OCI-LY3 (cell line): ENCODE results near the gene SLPI.

Experiments
- H2AFZ ChIP-seq: fragments of 200-600, 300-600 bp; shearing (Covaris generic); 2 replicates; pipeline ENCODE4 v1.6.0; 2014; ENCODE audit warnings: antibody characterized with exemption, low read depth, low read length
- H3K27ac ChIP-seq: fragments of 200-600, 300-600 bp; sonication (generic); 2 replicates; pipeline ENCODE4 v1.5.1; 2014; ENCODE audit warnings: mild to moderate bottlenecking, low read length, moderate library complexity, mixed read lengths
- H3K27me3 ChIP-seq: fragments of 200-600, 300-600 bp; sonication (generic); 2 replicates; pipeline ENCODE4 v1.6.1; 2014; ENCODE audit warnings: low read depth, low read length, mixed read lengths
- H3K36me3 ChIP-seq: fragments of 200-600, 300-600 bp; sonication (generic); replicated peaks from 2 replicates; pipeline ENCODE3; 2014; ENCODE audit warnings: low read depth, low read length, mixed read lengths
- H3K4me1 ChIP-seq: fragments of 300-600, 200-600 bp; sonication (generic); 2 replicates; pipeline ENCODE4 v1.6.1; 2014; ENCODE audit warnings: low read length, mixed read lengths
- H3K4me2 ChIP-seq: fragments of 200-600, 300-600 bp; sonication (generic); 2 replicates; pipeline ENCODE4 v1.6.1; 2014; ENCODE audit warnings: low read length, mixed read lengths
- H3K4me3 ChIP-seq: fragments of 300-600, 200-600 bp; sonication (generic); 2 replicates; pipeline ENCODE4 v1.5.1; 2014; ENCODE audit warnings: antibody characterized with exemption, mild to moderate bottlenecking, low read length, moderate library complexity
- H3K79me2 ChIP-seq: fragments of 300-600, 200-600 bp; shearing (Covaris generic); 2 replicates; pipeline ENCODE4 v1.6.1; 2014; ENCODE audit warnings: mild to moderate bottlenecking, low read length, mixed read lengths
- H3K9ac ChIP-seq: fragments of 300-600, 200-600 bp; shearing (Covaris generic); 2 replicates; pipeline ENCODE4 v1.6.0; 2014; ENCODE audit warnings: mild to moderate bottlenecking, low read length, moderate library complexity
- H3K9me3 ChIP-seq: fragments of 200-600, 300-600 bp; shearing (Covaris generic); 2 replicates; pipeline ENCODE4 v1.6.1; 2014; ENCODE audit warnings: low read length, mixed read lengths; ENCODE audit not compliant: insufficient read depth
- H4K20me1 ChIP-seq: fragments of 200-600, 300-600 bp; sonication (generic); 2 replicates; pipeline ENCODE4 v1.6.1; 2016; ENCODE audit warnings: low read length, mixed read lengths; ENCODE audit not compliant: insufficient read depth
- CTCF ChIP-seq: fragments of 200-600, 300-600 bp; sonication (generic); IDR thresholded peaks from 2 replicates; pipeline ENCODE4 v1.5.1; 2014; ENCODE audit warnings: antibody characterized with exemption, low read length, low read depth
- EZH2phosphoT487 ChIP-seq: fragments of 200-600 bp; shearing (Covaris generic); IDR thresholded peaks from 2 replicates; pipeline ENCODE4 v1.6.1; 2018; ENCODE audit warnings: antibody characterized with exemption, mixed run types, low read depth

The SLPI gene

GRCh38 chr20:45209924-45210323, 44.4 kb downstream of the SLPI start:
- Histone ChIP-seq H2AFZ (no peak overlapping the region), H3K27ac (no peak overlapping the region), H4K20me1 (no peaks in the 10 kb centered on the region), H3K79me2 (no peaks in the 10 kb centered on the region), H3K4me3 (no peak overlapping the region), H3K9ac (no peak overlapping the region), H3K9me3 (no peaks in the 10 kb centered on the region), H3K36me3 (no peaks in the 10 kb centered on the region), H3K4me1 (no peaks in the 10 kb centered on the region), H3K27me3 (peaks cover 52% of the 10 kb centered on the region), H3K4me2 (no peak overlapping the region)
- TF ChIP-seq CTCF, result no peak
- TF ChIP-seq EZH2phosphoT487, result no peak

GRCh38 chr20:45206725-45207124, 47.6 kb downstream of the SLPI start, which contains the start of gene SEMG1:
Gene SEMG1 (plus strand): TSS chr20:45207033. CDS start chr20:45207054, 21 bp downstream.
- no peaks in the 10 kb centered on the region for H3K79me2 ChIP-seq
- peaks cover 57% of the 10 kb centered on the region for H3K27me3 ChIP-seq
- H3K4me1 ChIP-seq, result no peaks in the 10 kb centered on the region
- TF ChIP-seq CTCF (no peak), EZH2phosphoT487 (no peak)
- H3K9me3 ChIP-seq, result no peaks in the 10 kb centered on the region
- H3K36me3 ChIP-seq, result no peaks in the 10 kb centered on the region
- no peak within 1 kb of the TSS for H3K27ac ChIP-seq
- H3K9ac ChIP-seq, result no peak within 1 kb of the TSS
- H3K4me2 ChIP-seq, result no peak within 1 kb of the TSS
- no peak within 1 kb of the TSS for H2AFZ ChIP-seq
- H3K4me3 ChIP-seq, result no peak within 1 kb of the TSS
- no peaks in the 10 kb centered on the region for H4K20me1 ChIP-seq
